Osteocyte (in vitro differentiated cells): ENCODE data around the gene SPPL3. TPM values are rescaled to one million over a fixed set of nuclear protein-coding genes. Genes with fewer than 3 reads are reported as not detected.

Experiments used
- DNase-seq: peaks from one replicate; pipeline ENCODE4 v3.0.0; 2021; ENCODE audit warnings: mixed read lengths; ENCODE audit not compliant: unreplicated experiment; ENCODE audit errors: extremely low spot score
- H3K27ac Mint-ChIP-seq: one replicate; pipeline ENCODE4 v1.8.0; 2021; ENCODE audit warnings: mild to moderate bottlenecking, mixed read lengths; ENCODE audit not compliant: unreplicated experiment
- H3K27me3 Mint-ChIP-seq: one replicate; pipeline ENCODE4 v1.8.0; 2021; ENCODE audit warnings: mixed read lengths; ENCODE audit not compliant: unreplicated experiment
- H3K36me3 Mint-ChIP-seq: one replicate; pipeline ENCODE4 v1.8.0; 2021; ENCODE audit warnings: mixed read lengths; ENCODE audit not compliant: unreplicated experiment
- H3K4me1 Mint-ChIP-seq: one replicate; pipeline ENCODE4 v1.8.0; 2021; ENCODE audit warnings: mixed read lengths; ENCODE audit not compliant: unreplicated experiment
- H3K4me3 Mint-ChIP-seq: one replicate; pipeline ENCODE4 v1.8.0; 2021; ENCODE audit warnings: mild to moderate bottlenecking, moderate library complexity, mixed read lengths; ENCODE audit not compliant: unreplicated experiment
- H3K9me3 Mint-ChIP-seq: one replicate; pipeline ENCODE4 v1.8.0; 2021; ENCODE audit warnings: mixed read lengths; ENCODE audit not compliant: unreplicated experiment
- CTCF ChIP-seq: fragments of 200-600 bp; sonication (generic); IDR thresholded peaks from 2 replicates; pipeline ENCODE4 v1.5.0; 2021; ENCODE audit warnings: antibody characterized with exemption, mild to moderate bottlenecking, moderate library complexity
- total RNA-seq: library from RNA; stranded (reverse); gene quantifications from 2 replicates; pipeline ENCODE4 v1.2.1, GENCODE V29; 2021

The SPPL3 gene
- total RNA-seq, 1 donor from 2014 or later, result 61.7 TPM

- H3K4me1 Mint-ChIP-seq, result peaks cover 17% of the 10 kb centered on the region
- DNase-seq, result no peak
- no peak overlapping the region for H3K27ac Mint-ChIP-seq
- no peaks in the 10 kb centered on the region for H3K9me3 Mint-ChIP-seq
- no peaks in the 10 kb centered on the region for H3K36me3 Mint-ChIP-seq
- H3K27me3 Mint-ChIP-seq, result no peaks in the 10 kb centered on the region
- no peak for TF ChIP-seq CTCF
- H3K4me3 Mint-ChIP-seq, result no peak overlapping the region
Measured at GRCh38 chr12:120835304-120835612, 68.9 kb downstream of the SPPL3 start.

- no peak for TF ChIP-seq CTCF
- H3K27me3 Mint-ChIP-seq, result no peaks in the 10 kb centered on the region
- peaks cover 18% of the 10 kb centered on the region for H3K4me1 Mint-ChIP-seq
- no peak overlapping the region for H3K27ac Mint-ChIP-seq
- H3K9me3 Mint-ChIP-seq, result no peaks in the 10 kb centered on the region
- no peak overlapping the region for H3K4me3 Mint-ChIP-seq
- no peaks in the 10 kb centered on the region for H3K36me3 Mint-ChIP-seq
- no peak for DNase-seq
Measured at GRCh38 chr12:120834489-120835303, 69.5 kb downstream of the SPPL3 start.

GRCh38 chr12:120833849-120834248 lies 70.3 kb downstream of the SPPL3 start:
- Mint-ChIP-seq H3K27ac (no peak overlapping the region), H3K36me3 (no peaks in the 10 kb centered on the region), H3K27me3 (no peaks in the 10 kb centered on the region), H3K4me3 (no peak overlapping the region), H3K9me3 (no peaks in the 10 kb centered on the region), H3K4me1 (peaks cover 22% of the 10 kb centered on the region)
- no peak for DNase-seq
- no peak for TF ChIP-seq CTCF

- Mint-ChIP-seq H3K4me3 (no peak overlapping the region), H3K9me3 (no peaks in the 10 kb centered on the region), H3K36me3 (no peaks in the 10 kb centered on the region), H3K27me3 (no peaks in the 10 kb centered on the region), H3K27ac (no peak overlapping the region), H3K4me1 (peaks cover 33% of the 10 kb centered on the region)
- no peak for DNase-seq
- TF ChIP-seq CTCF, result no peak
Measured at GRCh38 chr12:120832737-120833136, 71.4 kb downstream of the SPPL3 start.

GRCh38 chr12:120831648-120832267 lies 72.4 kb downstream of the SPPL3 start:
- Mint-ChIP-seq H3K4me1 (peaks cover 41% of the 10 kb centered on the region), H3K27me3 (no peaks in the 10 kb centered on the region), H3K9me3 (no peaks in the 10 kb centered on the region), H3K27ac (no peak overlapping the region), H3K36me3 (no peaks in the 10 kb centered on the region), H3K4me3 (no peak overlapping the region)
- no peak for TF ChIP-seq CTCF
- DNase-seq, result no peak
